Measurements from ENCODE around the gene SORBS2.
"Not testable (repeated sequence)": the region's sequence is repeated elsewhere in the genome, so short reads cannot be mapped to it uniquely, and the experiment has no call there.

SORBS2 gene

DNA sequence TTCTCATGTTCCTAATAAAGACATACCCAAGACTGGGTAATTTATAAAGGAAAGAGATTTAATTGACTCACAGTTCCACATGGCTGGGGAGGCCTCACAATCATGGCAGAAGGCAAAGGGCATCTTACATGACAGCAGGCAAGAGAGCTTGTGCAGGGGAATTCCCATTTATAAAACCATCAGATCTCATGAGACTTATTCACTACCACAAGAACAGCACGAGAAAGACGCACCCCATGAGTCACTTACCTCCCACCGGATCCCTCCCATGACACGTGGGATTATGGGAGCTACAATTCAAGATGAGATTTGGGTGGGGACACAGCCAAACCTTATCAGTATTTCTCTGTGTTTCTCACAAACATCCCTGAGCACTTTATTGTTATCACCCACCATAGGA lies 104.4 kb downstream of the SORBS2 start:
- not testable (repeated sequence) for H3K9ac ChIP-seq (ENCODE audit: low read length); H3K4me3 ChIP-seq (ENCODE audit: low read length); H3K27ac ChIP-seq (ENCODE audit: low read depth, low read length); H3K79me1 ChIP-seq (ENCODE audit: low read length); H3K27me3 ChIP-seq (ENCODE audit: insufficient read depth, low read length, poor library complexity); DNase-seq; H3K56ac ChIP-seq (ENCODE audit: low read length); H2BK120ac ChIP-seq (ENCODE audit: low read depth, low read length); H3K4me1 ChIP-seq (ENCODE audit: control insufficient read depth, low read depth, low read length); H3K4ac ChIP-seq (ENCODE audit: low read depth, low read length); H3K36me3 ChIP-seq (ENCODE audit: control insufficient read depth, insufficient read depth, low read length); H2BK15ac ChIP-seq (replicated peaks; ENCODE audit: low read depth); H4K5ac ChIP-seq (ENCODE audit: low read length); H3K4me2 ChIP-seq (ENCODE audit: low read length); H3K23ac ChIP-seq (ENCODE audit: low read length); H2BK5ac ChIP-seq (ENCODE audit: low read length); H3K18ac ChIP-seq (ENCODE audit: low read length); H4K8ac ChIP-seq (ENCODE audit: low read depth, low read length); H2AK5ac ChIP-seq (ENCODE audit: low read length); H3K79me2 ChIP-seq (ENCODE audit: control insufficient read depth, insufficient read depth, low read length)
- whole genome bisulfite sequencing (ENCODE audit: extremely low coverage, insufficient coverage, low lambda C conversion rate): no CpG with 5 or more reads among the region's 4 CpGs

DNA sequence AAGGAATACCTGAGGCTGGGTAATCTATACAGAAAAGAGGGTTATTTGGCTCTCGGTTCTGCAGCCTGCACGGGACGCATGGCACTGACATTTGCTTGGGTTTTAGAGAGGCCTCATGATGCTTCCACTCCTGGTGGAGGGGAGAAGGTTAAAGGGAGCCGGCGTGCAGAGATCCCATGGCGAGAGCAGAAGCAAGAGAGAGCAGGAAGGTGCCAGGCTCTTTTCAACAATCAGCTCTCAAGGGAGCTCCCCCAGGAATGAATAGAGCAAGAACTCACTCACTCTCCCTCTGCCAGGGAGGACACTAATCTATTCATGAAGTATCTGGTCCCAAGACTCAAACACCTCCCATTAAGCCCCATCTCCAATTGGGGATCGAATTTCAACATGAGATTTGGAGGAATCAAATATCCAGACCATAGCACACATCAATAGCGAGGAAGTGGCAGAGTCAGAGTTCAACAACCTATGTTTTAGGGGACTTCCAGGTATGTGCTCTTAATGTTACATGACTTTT lies 109.8 kb downstream of the SORBS2 start:
- H3K23ac ChIP-seq (ENCODE audit: low read length): no peak overlapping the region
- WGBS (ENCODE audit: extremely low coverage, insufficient coverage, low lambda C conversion rate): no CpG with 5 or more reads among the region's 8 CpGs
- H3K27ac ChIP-seq (ENCODE audit: low read depth, low read length): no peak overlapping the region

DNA sequence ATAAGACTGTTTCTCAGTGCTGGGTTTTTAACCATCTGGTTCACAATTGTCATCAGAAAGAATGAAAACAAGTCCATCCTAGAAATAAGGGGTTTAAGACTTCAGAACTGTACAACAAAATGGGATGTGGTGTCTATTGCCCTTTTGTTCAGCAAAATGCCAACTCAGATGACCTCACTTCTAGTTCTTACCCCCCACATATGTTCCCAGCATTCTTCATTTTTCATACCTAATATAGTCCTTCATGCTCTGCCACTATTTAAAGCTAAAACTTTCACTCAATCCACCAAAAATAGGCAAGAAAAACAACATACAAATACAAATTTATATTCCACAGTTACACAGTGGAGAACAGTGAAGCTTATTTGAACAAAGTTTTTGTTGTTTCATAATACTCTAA lies 111.4 kb downstream of the SORBS2 start:
- H3K4ac ChIP-seq (ENCODE audit: low read depth, low read length): no peak overlapping the region
- H3K79me2 ChIP-seq (ENCODE audit: control insufficient read depth, insufficient read depth, low read length): no peaks in the 10 kb centered on the region
- no peaks in the 10 kb centered on the region for H3K36me3 ChIP-seq (ENCODE audit: control insufficient read depth, insufficient read depth, low read length)
- H2AK5ac ChIP-seq (ENCODE audit: low read length): no peak overlapping the region
- DNase-seq: no peak
- no peak overlapping the region for H3K56ac ChIP-seq (ENCODE audit: low read length)
- no peak overlapping the region for H3K9ac ChIP-seq (ENCODE audit: low read length)
- no peak overlapping the region for H3K23ac ChIP-seq (ENCODE audit: low read length)
- no peaks in the 10 kb centered on the region for H3K4me1 ChIP-seq (ENCODE audit: control insufficient read depth, low read depth, low read length)
- no peaks in the 10 kb centered on the region for H3K79me1 ChIP-seq (ENCODE audit: low read length)
- no peak overlapping the region for H2BK15ac ChIP-seq (replicated peaks; ENCODE audit: low read depth)
- H2BK120ac ChIP-seq (ENCODE audit: low read depth, low read length): no peak overlapping the region
- no peak overlapping the region for H3K4me3 ChIP-seq (ENCODE audit: low read length)
- no peaks in the 10 kb centered on the region for H3K27me3 ChIP-seq (ENCODE audit: insufficient read depth, low read length, poor library complexity)
- H4K5ac ChIP-seq (ENCODE audit: low read length): no peak overlapping the region
- H4K8ac ChIP-seq (ENCODE audit: low read depth, low read length): no peak overlapping the region
- no peak overlapping the region for H3K27ac ChIP-seq (ENCODE audit: low read depth, low read length)
- no peak overlapping the region for H3K18ac ChIP-seq (ENCODE audit: low read length)
- H2BK5ac ChIP-seq (ENCODE audit: low read length): no peak overlapping the region
- no peak overlapping the region for H3K4me2 ChIP-seq (ENCODE audit: low read length)

More for the DNA sequence above, 109.8 kb downstream of the SORBS2 start:
- no peak overlapping the region for H3K18ac ChIP-seq (ENCODE audit: low read length)
- H3K9ac ChIP-seq (ENCODE audit: low read length): no peak overlapping the region
- H3K4ac ChIP-seq (ENCODE audit: low read depth, low read length): no peak overlapping the region
- H3K36me3 ChIP-seq (ENCODE audit: control insufficient read depth, insufficient read depth, low read length): no peaks in the 10 kb centered on the region
- H3K4me1 ChIP-seq (ENCODE audit: control insufficient read depth, low read depth, low read length): no peaks in the 10 kb centered on the region
- no peak overlapping the region for H3K4me3 ChIP-seq (ENCODE audit: low read length)
- H2BK15ac ChIP-seq (replicated peaks; ENCODE audit: low read depth): no peak overlapping the region
- no peak overlapping the region for H4K5ac ChIP-seq (ENCODE audit: low read length)
- no peak for DNase-seq
- no peak overlapping the region for H4K8ac ChIP-seq (ENCODE audit: low read depth, low read length)
- H3K4me2 ChIP-seq (ENCODE audit: low read length): no peak overlapping the region
- no peak overlapping the region for H2BK120ac ChIP-seq (ENCODE audit: low read depth, low read length)
- no peaks in the 10 kb centered on the region for H3K79me2 ChIP-seq (ENCODE audit: control insufficient read depth, insufficient read depth, low read length)
- H2BK5ac ChIP-seq (ENCODE audit: low read length): no peak overlapping the region
- no peaks in the 10 kb centered on the region for H3K79me1 ChIP-seq (ENCODE audit: low read length)
- H3K27me3 ChIP-seq (ENCODE audit: insufficient read depth, low read length, poor library complexity): no peaks in the 10 kb centered on the region
- H2AK5ac ChIP-seq (ENCODE audit: low read length): no peak overlapping the region
- H3K56ac ChIP-seq (ENCODE audit: low read length): no peak overlapping the region

GRCh38 chr4:185700048-185700447 lies 111.9 kb downstream of the SORBS2 start:
- H3K36me3 ChIP-seq (ENCODE audit: control insufficient read depth, insufficient read depth, low read length): no peaks in the 10 kb centered on the region
- no peak overlapping the region for H4K8ac ChIP-seq (ENCODE audit: low read depth, low read length)
- no peaks in the 10 kb centered on the region for H3K4me1 ChIP-seq (ENCODE audit: control insufficient read depth, low read depth, low read length)
- H3K56ac ChIP-seq (ENCODE audit: low read length): no peak overlapping the region
- no peak overlapping the region for H3K27ac ChIP-seq (ENCODE audit: low read depth, low read length)
- H3K79me2 ChIP-seq (ENCODE audit: control insufficient read depth, insufficient read depth, low read length): no peaks in the 10 kb centered on the region
- H2BK15ac ChIP-seq (replicated peaks; ENCODE audit: low read depth): no peak overlapping the region
- H2AK5ac ChIP-seq (ENCODE audit: low read length): no peak overlapping the region
- no peak overlapping the region for H3K4me2 ChIP-seq (ENCODE audit: low read length)
- no peak overlapping the region for H4K5ac ChIP-seq (ENCODE audit: low read length)
- H3K23ac ChIP-seq (ENCODE audit: low read length): no peak overlapping the region
- H2BK120ac ChIP-seq (ENCODE audit: low read depth, low read length): no peak overlapping the region
- no CpG with 5 or more reads among the region's 3 CpGs for WGBS (ENCODE audit: extremely low coverage, insufficient coverage, low lambda C conversion rate)
- H3K27me3 ChIP-seq (ENCODE audit: insufficient read depth, low read length, poor library complexity): no peaks in the 10 kb centered on the region
- H3K4ac ChIP-seq (ENCODE audit: low read depth, low read length): no peak overlapping the region
- H3K9ac ChIP-seq (ENCODE audit: low read length): no peak overlapping the region
- no peak for DNase-seq
- no peak overlapping the region for H3K4me3 ChIP-seq (ENCODE audit: low read length)
- no peak overlapping the region for H3K18ac ChIP-seq (ENCODE audit: low read length)
- no peaks in the 10 kb centered on the region for H3K79me1 ChIP-seq (ENCODE audit: low read length)
- H2BK5ac ChIP-seq (ENCODE audit: low read length): no peak overlapping the region

DNA sequence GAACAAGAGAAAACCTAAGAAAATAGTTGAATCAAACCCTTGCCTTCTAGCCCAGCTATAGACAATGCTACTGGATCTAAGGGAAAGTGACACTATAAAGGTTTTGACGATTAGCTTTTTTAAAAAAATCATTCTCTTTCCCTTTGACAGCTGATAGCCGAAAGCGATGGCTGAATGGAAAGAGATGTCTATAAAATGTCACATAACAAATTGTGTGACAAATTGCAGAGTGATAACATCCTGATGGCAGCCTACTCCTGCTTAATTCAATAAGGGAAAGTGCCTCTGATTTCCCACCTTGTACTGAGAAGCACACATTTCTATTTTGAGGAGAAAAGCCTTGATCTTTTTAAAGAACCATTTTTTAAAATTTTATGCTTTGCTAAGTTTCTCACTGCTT lies 114.5 kb downstream of the SORBS2 start:
- Histone ChIP-seq H2BK5ac (ENCODE audit: low read length) (no peak overlapping the region), H2BK120ac (ENCODE audit: low read depth, low read length) (no peak overlapping the region), H3K79me2 (ENCODE audit: control insufficient read depth, insufficient read depth, low read length) (no peaks in the 10 kb centered on the region), H3K36me3 (ENCODE audit: control insufficient read depth, insufficient read depth, low read length) (no peaks in the 10 kb centered on the region), H3K27ac (ENCODE audit: low read depth, low read length) (no peak overlapping the region), H3K18ac (ENCODE audit: low read length) (no peak overlapping the region), H3K4me1 (ENCODE audit: control insufficient read depth, low read depth, low read length) (no peaks in the 10 kb centered on the region), H2AK5ac (ENCODE audit: low read length) (no peak overlapping the region), H3K4me3 (ENCODE audit: low read length) (no peak overlapping the region), H3K23ac (ENCODE audit: low read length) (no peak overlapping the region), H3K27me3 (ENCODE audit: insufficient read depth, low read length, poor library complexity) (no peaks in the 10 kb centered on the region), H2BK15ac (replicated peaks; ENCODE audit: low read depth) (no peak overlapping the region), H3K4me2 (ENCODE audit: low read length) (no peak overlapping the region), H3K56ac (ENCODE audit: low read length) (no peak overlapping the region), H3K79me1 (ENCODE audit: low read length) (no peaks in the 10 kb centered on the region), H3K9ac (ENCODE audit: low read length) (no peak overlapping the region), H3K4ac (ENCODE audit: low read depth, low read length) (no peak overlapping the region), H4K8ac (ENCODE audit: low read depth, low read length) (no peak overlapping the region), H4K5ac (ENCODE audit: low read length) (no peak overlapping the region)
- no peak for DNase-seq
- no CpG with 5 or more reads among the region's 3 CpGs for WGBS (ENCODE audit: extremely low coverage, insufficient coverage, low lambda C conversion rate)

GRCh38 chr4:185695743-185696142 lies 116.3 kb downstream of the SORBS2 start:
- H3K79me2 ChIP-seq (ENCODE audit: control insufficient read depth, insufficient read depth, low read length): no peaks in the 10 kb centered on the region
- DNase-seq: no peak
- H2AK5ac ChIP-seq (ENCODE audit: low read length): no peak overlapping the region
- no peak overlapping the region for H4K8ac ChIP-seq (ENCODE audit: low read depth, low read length)
- H3K9ac ChIP-seq (ENCODE audit: low read length): no peak overlapping the region
- H3K79me1 ChIP-seq (ENCODE audit: low read length): no peaks in the 10 kb centered on the region
- no peak overlapping the region for H2BK15ac ChIP-seq (replicated peaks; ENCODE audit: low read depth)
- H3K27ac ChIP-seq (ENCODE audit: low read depth, low read length): no peak overlapping the region
- H3K18ac ChIP-seq (ENCODE audit: low read length): no peak overlapping the region
- no peak overlapping the region for H2BK5ac ChIP-seq (ENCODE audit: low read length)
- H3K4ac ChIP-seq (ENCODE audit: low read depth, low read length): no peak overlapping the region
- no peak overlapping the region for H3K23ac ChIP-seq (ENCODE audit: low read length)
- H3K36me3 ChIP-seq (ENCODE audit: control insufficient read depth, insufficient read depth, low read length): no peaks in the 10 kb centered on the region
- no peak overlapping the region for H3K56ac ChIP-seq (ENCODE audit: low read length)
- no peak overlapping the region for H3K4me2 ChIP-seq (ENCODE audit: low read length)
- no peak overlapping the region for H2BK120ac ChIP-seq (ENCODE audit: low read depth, low read length)
- no CpG with 5 or more reads among the region's 4 CpGs for WGBS (ENCODE audit: extremely low coverage, insufficient coverage, low lambda C conversion rate)
- H3K27me3 ChIP-seq (ENCODE audit: insufficient read depth, low read length, poor library complexity): no peaks in the 10 kb centered on the region
- no peak overlapping the region for H3K4me3 ChIP-seq (ENCODE audit: low read length)
- no peaks in the 10 kb centered on the region for H3K4me1 ChIP-seq (ENCODE audit: control insufficient read depth, low read depth, low read length)
- H4K5ac ChIP-seq (ENCODE audit: low read length): no peak overlapping the region
